Calu3 (cell line): ENCODE data around the gene WAC. TPM values are rescaled to one million over a fixed set of nuclear protein-coding genes. Genes with fewer than 3 reads are reported as not detected.
"Not testable (repeated sequence)": the region's sequence is repeated elsewhere in the genome, so short reads cannot be mapped to it uniquely, and the experiment has no call there.

Experiments
- BruUV-seq: library from RNA; stranded (reverse); fragments of 400-500 nt; replicated peaks from 2 replicates; lab custom pipeline; 2021; lab: Mats Ljungman, UMichigan
- CTCF ChIA-PET: fragments of 300-600 bp; sonication (Branson Sonifier 250); formaldehyde crosslinking; loops from one replicate; lab custom pipeline; 2022; ENCODE audit warnings: antibody characterized with exemption; lab: Charles Lee
- DNase-seq: peaks from one replicate; pipeline ENCODE4 v3.0.0; 2022
- H3K27ac Mint-ChIP-seq: one replicate; pipeline ENCODE4 v1.8.0; 2022; ENCODE audit warnings: mixed read lengths; ENCODE audit not compliant: unreplicated experiment
- H3K27me3 Mint-ChIP-seq: one replicate; pipeline ENCODE4 v1.8.0; 2022; ENCODE audit warnings: mixed read lengths; ENCODE audit not compliant: unreplicated experiment
- H3K36me3 Mint-ChIP-seq: one replicate; pipeline ENCODE4 v1.8.0; 2022; ENCODE audit warnings: mild to moderate bottlenecking, moderate library complexity, mixed read lengths; ENCODE audit not compliant: insufficient read depth, unreplicated experiment
- H3K4me1 Mint-ChIP-seq: one replicate; pipeline ENCODE4 v1.8.0; 2022; ENCODE audit warnings: mild to moderate bottlenecking, low read depth, mixed read lengths; ENCODE audit not compliant: unreplicated experiment
- H3K4me3 Mint-ChIP-seq: one replicate; pipeline ENCODE4 v1.8.0; 2022; ENCODE audit warnings: mild to moderate bottlenecking, low read depth, moderate library complexity, mixed read lengths; ENCODE audit not compliant: unreplicated experiment
- H3K9me3 Mint-ChIP-seq: one replicate; pipeline ENCODE4 v1.8.0; 2022; ENCODE audit warnings: low read depth, mixed read lengths; ENCODE audit not compliant: unreplicated experiment
- intact Hi-C: fragments of 100-400 bp; cut with micrococcal nuclease; formaldehyde crosslinking; loops from one replicate; pipeline ENCODE4 v1.10.0; 2022; ENCODE audit not compliant: unreplicated experiment
- total RNA-seq: library from RNA; stranded (reverse); gene quantifications from 2 replicates; pipeline ENCODE4 v1.2.3, GENCODE V29; 2022
- TF ChIP-seq, protein P1 (sequence below): fragments of 200-600 bp; IDR thresholded peaks from one replicate; pipeline ENCODE4 v1.8.0; 2022; ENCODE audit warnings: antibody characterized with exemption; ENCODE audit not compliant: unreplicated experiment

The WAC gene
- total RNA-seq, 1 experiment from 2014 or later, result 127 TPM

DNA sequence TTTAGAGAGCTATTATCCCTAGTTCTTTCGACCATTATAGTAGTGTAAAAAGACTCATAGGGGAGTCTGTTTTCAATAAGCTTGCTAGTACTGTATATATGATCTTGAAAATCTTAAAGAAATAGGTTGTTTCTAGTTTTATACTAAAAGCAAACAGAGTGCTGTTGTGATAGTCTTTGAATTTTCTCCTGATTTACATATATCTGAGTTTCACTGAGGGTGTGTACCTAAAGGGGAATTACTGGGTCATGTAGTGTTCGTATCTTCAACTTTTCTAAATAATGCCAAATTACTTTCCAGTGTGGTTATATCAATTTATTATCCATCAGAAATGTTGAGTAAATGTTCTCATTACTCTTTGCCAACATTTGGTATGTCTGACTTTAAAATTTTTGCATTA is 73.7 kb downstream of the WAC start:
- no peak for DNase-seq
- intact Hi-C loops, result no loop called here
- CTCF ChIA-PET, result no interaction called here
- no peak overlapping the region for H3K4me3 Mint-ChIP-seq
- peaks cover 4% of the 10 kb centered on the region for H3K4me1 Mint-ChIP-seq
- TF ChIP-seq, protein P1, sequence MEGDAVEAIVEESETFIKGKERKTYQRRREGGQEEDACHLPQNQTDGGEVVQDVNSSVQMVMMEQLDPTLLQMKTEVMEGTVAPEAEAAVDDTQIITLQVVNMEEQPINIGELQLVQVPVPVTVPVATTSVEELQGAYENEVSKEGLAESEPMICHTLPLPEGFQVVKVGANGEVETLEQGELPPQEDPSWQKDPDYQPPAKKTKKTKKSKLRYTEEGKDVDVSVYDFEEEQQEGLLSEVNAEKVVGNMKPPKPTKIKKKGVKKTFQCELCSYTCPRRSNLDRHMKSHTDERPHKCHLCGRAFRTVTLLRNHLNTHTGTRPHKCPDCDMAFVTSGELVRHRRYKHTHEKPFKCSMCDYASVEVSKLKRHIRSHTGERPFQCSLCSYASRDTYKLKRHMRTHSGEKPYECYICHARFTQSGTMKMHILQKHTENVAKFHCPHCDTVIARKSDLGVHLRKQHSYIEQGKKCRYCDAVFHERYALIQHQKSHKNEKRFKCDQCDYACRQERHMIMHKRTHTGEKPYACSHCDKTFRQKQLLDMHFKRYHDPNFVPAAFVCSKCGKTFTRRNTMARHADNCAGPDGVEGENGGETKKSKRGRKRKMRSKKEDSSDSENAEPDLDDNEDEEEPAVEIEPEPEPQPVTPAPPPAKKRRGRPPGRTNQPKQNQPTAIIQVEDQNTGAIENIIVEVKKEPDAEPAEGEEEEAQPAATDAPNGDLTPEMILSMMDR, result no peak
- no peaks in the 10 kb centered on the region for H3K27me3 Mint-ChIP-seq
- peaks cover 34% of the 10 kb centered on the region for H3K36me3 Mint-ChIP-seq
- H3K9me3 Mint-ChIP-seq, result no peaks in the 10 kb centered on the region
- no TSS peak for BruUV-seq
- no peak overlapping the region for H3K27ac Mint-ChIP-seq

DNA sequence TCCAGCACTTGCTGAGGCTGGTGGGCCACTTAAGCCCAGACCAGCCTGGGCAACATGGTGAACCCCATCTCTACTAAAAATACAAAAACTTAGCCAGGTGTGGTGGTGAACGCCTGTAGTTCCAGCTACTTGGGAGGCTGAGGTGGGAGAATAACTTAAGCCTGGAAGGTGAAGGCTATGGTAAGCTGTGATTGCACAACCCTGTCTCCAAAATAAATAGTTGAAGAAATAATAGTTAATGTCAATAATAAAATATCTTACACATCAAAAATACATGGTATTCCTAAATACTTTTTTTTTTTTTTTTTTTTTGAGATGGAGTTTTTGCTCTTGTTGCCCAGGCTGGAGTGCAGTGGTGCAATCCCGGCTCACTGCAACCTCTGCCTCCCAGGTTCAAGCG is 76.7 kb downstream of the WAC start:
- CTCF ChIA-PET, DNase-seq, H3K27me3 Mint-ChIP-seq, H3K27ac Mint-ChIP-seq, BruUV-seq, H3K4me3 Mint-ChIP-seq, H3K9me3 Mint-ChIP-seq, H3K4me1 Mint-ChIP-seq, intact Hi-C loops: not testable (repeated sequence)
- peaks cover 44% of the 10 kb centered on the region for H3K36me3 Mint-ChIP-seq

DNA sequence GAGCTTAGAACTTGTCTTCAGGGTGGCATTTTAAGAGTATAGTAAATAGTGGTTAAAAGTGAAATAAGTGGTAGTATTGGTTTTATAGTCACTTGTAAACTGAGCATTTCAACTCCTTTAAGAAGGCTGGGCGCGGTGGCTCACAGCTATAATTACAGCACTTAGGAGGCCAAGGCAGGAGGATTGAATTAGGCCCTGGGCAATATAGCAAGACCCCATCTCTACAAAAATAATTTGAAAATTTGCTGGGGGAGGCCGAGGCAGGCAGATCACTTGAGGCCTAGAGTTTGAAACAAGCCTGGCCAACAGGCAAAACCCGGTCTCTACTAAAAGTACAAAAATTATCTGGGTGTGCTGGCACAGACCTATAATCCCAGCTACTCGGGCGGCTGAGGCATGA is 80.0 kb downstream of the WAC start:
- intact Hi-C loops, result no loop called here
- no peak overlapping the region for H3K4me3 Mint-ChIP-seq
- BruUV-seq, result no TSS peak
- TF ChIP-seq, protein P1, result no peak
- H3K36me3 Mint-ChIP-seq, result peaks cover 48% of the 10 kb centered on the region
- no peaks in the 10 kb centered on the region for H3K27me3 Mint-ChIP-seq
- CTCF ChIA-PET, result interaction anchor here (0.5 to 0.7 kb wide), 2 partner anchors 686 to 699 kb away, joined by 3 read pairs; no protein-coding TSS in a partner anchor
- H3K27ac Mint-ChIP-seq, result no peak overlapping the region
- H3K4me1 Mint-ChIP-seq, result no peaks in the 10 kb centered on the region
- DNase-seq, result no peak
- no peaks in the 10 kb centered on the region for H3K9me3 Mint-ChIP-seq

DNA sequence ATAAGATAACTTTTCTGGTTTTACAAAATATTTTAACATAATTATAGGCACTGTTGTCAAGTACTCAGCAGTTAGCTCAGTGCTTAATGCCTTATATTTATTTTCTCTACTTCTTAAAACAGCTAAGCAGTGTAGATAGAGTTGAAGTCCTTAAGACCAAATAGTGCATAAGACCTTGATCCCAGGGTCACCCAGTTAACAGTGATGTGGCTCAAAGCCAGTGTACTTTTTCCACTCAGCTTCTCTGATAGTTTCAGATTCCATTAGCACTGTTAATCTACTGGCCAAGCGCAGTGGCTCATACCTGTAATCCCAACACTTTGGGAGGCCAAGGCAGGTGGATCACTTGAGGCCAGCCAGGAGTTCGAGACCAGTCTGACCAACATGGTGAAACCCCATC is 83.6 kb downstream of the WAC start:
- no peak overlapping the region for H3K27ac Mint-ChIP-seq
- CTCF ChIA-PET, result no interaction called here
- H3K36me3 Mint-ChIP-seq, result peaks cover 62% of the 10 kb centered on the region
- TF ChIP-seq, protein P1, result no peak
- no TSS peak for BruUV-seq
- intact Hi-C loops, result no loop called here
- H3K4me3 Mint-ChIP-seq, result no peak overlapping the region
- DNase-seq, result no peak
- no peaks in the 10 kb centered on the region for H3K4me1 Mint-ChIP-seq
- H3K27me3 Mint-ChIP-seq, result no peaks in the 10 kb centered on the region
- no peaks in the 10 kb centered on the region for H3K9me3 Mint-ChIP-seq

DNA sequence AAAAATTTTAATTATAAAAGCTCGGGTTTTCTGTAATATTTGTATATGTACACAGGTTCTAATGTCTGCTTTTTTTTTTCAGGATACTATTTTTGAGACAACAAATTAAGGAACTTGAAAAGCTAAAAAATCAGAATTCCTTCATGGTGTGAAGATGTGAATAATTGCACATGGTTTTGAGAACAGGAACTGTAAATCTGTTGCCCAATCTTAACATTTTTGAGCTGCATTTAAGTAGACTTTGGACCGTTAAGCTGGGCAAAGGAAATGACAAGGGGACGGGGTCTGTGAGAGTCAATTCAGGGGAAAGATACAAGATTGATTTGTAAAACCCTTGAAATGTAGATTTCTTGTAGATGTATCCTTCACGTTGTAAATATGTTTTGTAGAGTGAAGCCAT is 86.5 kb downstream of the WAC start:
- BruUV-seq, result no TSS peak
- no peak for DNase-seq
- Mint-ChIP-seq H3K27ac (no peak overlapping the region), H3K4me1 (no peaks in the 10 kb centered on the region), H3K27me3 (no peaks in the 10 kb centered on the region), H3K9me3 (no peaks in the 10 kb centered on the region), H3K36me3 (peaks cover 55% of the 10 kb centered on the region), H3K4me3 (no peak overlapping the region)
- intact Hi-C loops, result no loop called here
- CTCF ChIA-PET, result interaction anchor here (0.6 kb wide), 1 partner anchor 335 kb away, joined by 5 read pairs; no protein-coding TSS in a partner anchor
- TF ChIP-seq, protein P1, result no peak
